Measurements from ENCODE around the gene GTF3C2.
A peak's percentile ranks its signal among the peaks of the same experiment; 100 is the strongest.

Gene GTF3C2

GRCh38 chr2:27316655-27317412, 39.7 kb downstream of the GTF3C2 start:
- no peak for TF ChIP-seq RAD21 (IDR thresholded peaks at IDR 0.05; ENCODE audit: low read depth)
- 0 out of 2 replicates have a peak, but pooled peaks have one; percentile 31 for TF ChIP-seq NFIC (IDR thresholded peaks at IDR 0.05)

- no peak for TF ChIP-seq TAF1 (IDR thresholded peaks at IDR 0.05; ENCODE audit: low read depth)
- TF ChIP-seq ZBTB7A (IDR thresholded peaks at IDR 0.05; ENCODE audit: low read depth) = no peak
- TF ChIP-seq TEAD4 (IDR thresholded peaks at IDR 0.05) = no peak
- no peak for TF ChIP-seq CEBPB (IDR thresholded peaks at IDR 0.05)
- TF ChIP-seq YY1 (IDR thresholded peaks at IDR 0.05; ENCODE audit: low read depth) = no peak
- no peak for TF ChIP-seq RAD21 (IDR thresholded peaks at IDR 0.05; ENCODE audit: low read depth)
- no peak for TF ChIP-seq TCF12 (IDR thresholded peaks at IDR 0.05; ENCODE audit: low read depth)
- TF ChIP-seq REST (IDR thresholded peaks at IDR 0.05; ENCODE audit: low read depth) = no peak
- no peak for TF ChIP-seq CREB1 (IDR thresholded peaks at IDR 0.05; ENCODE audit: low read depth)
- TF ChIP-seq MAX (IDR thresholded peaks at IDR 0.05) = no peak
- no peak for TF ChIP-seq EGR1 (IDR thresholded peaks at IDR 0.05)
These were observed 41.4 kb downstream of the GTF3C2 start for GRCh38 chr2:27315122-27315521.

- TF ChIP-seq YY1 (IDR thresholded peaks at IDR 0.05; ENCODE audit: low read depth) (no peak), ZBTB7A (IDR thresholded peaks at IDR 0.05; ENCODE audit: low read depth) (no peak)
These were observed 41.9 kb downstream of the GTF3C2 start for GRCh38 chr2:27314709-27315108.

GRCh38 chr2:27313882-27314645, 42.5 kb downstream of the GTF3C2 start:
- TF ChIP-seq MAX (IDR thresholded peaks at IDR 0.05) = no peak
- TF ChIP-seq TEAD4 (IDR thresholded peaks at IDR 0.05) = no peak
- no peak for TF ChIP-seq EP300 (IDR thresholded peaks at IDR 0.05; ENCODE audit: borderline replicate concordance)
- TF ChIP-seq REST (IDR thresholded peaks at IDR 0.05; ENCODE audit: low read depth) = no peak
- TF ChIP-seq YY1 (IDR thresholded peaks at IDR 0.05; ENCODE audit: low read depth) = no peak
- no peak for TF ChIP-seq CEBPB (IDR thresholded peaks at IDR 0.05)

GRCh38 chr2:27312152-27312551, 44.4 kb downstream of the GTF3C2 start:
- no peak for TF ChIP-seq EGR1 (IDR thresholded peaks at IDR 0.05)
- TF ChIP-seq RAD21 (IDR thresholded peaks at IDR 0.05; ENCODE audit: low read depth) = no peak
- no peak for TF ChIP-seq NFIC (IDR thresholded peaks at IDR 0.05)
- no peak for TF ChIP-seq TEAD4 (IDR thresholded peaks at IDR 0.05)
- no peak for TF ChIP-seq YY1 (IDR thresholded peaks at IDR 0.05; ENCODE audit: low read depth)
- no peak for TF ChIP-seq ZBTB7A (IDR thresholded peaks at IDR 0.05; ENCODE audit: low read depth)
- TF ChIP-seq MAX (IDR thresholded peaks at IDR 0.05) = no peak
- TF ChIP-seq USF1 (IDR thresholded peaks at IDR 0.05) = no peak
- TF ChIP-seq CREB1 (IDR thresholded peaks at IDR 0.05; ENCODE audit: low read depth) = no peak
- TF ChIP-seq EP300 (IDR thresholded peaks at IDR 0.05; ENCODE audit: borderline replicate concordance) = no peak
- no peak for TF ChIP-seq TCF12 (IDR thresholded peaks at IDR 0.05; ENCODE audit: low read depth)
- TF ChIP-seq CEBPB (IDR thresholded peaks at IDR 0.05) = no peak
- no peak for TF ChIP-seq FOXM1 (IDR thresholded peaks at IDR 0.05; ENCODE audit: borderline replicate concordance, low read depth)

GRCh38 chr2:27309651-27310050, 46.9 kb downstream of the GTF3C2 start:
- TF ChIP-seq REST (IDR thresholded peaks at IDR 0.05; ENCODE audit: low read depth) (no peak), TEAD4 (IDR thresholded peaks at IDR 0.05) (no peak), CREB1 (IDR thresholded peaks at IDR 0.05; ENCODE audit: low read depth) (no peak), CEBPB (IDR thresholded peaks at IDR 0.05) (no peak), TCF12 (IDR thresholded peaks at IDR 0.05; ENCODE audit: low read depth) (no peak), USF1 (IDR thresholded peaks at IDR 0.05) (no peak)

All from Ishikawa (cell line).